ENCODE results near the gene CSGALNACT2. TPM values are rescaled to one million over a fixed set of nuclear protein-coding genes. Genes with fewer than 3 reads are reported as not detected.

The CSGALNACT2 gene
- total and polyA plus RNA-seq, 10 of the 15 experiments (the other 5 are each of a cell fraction or from before 2014, with no cell fraction given) = 2.5 to 12.6 (median 8.7) TPM

DNA sequence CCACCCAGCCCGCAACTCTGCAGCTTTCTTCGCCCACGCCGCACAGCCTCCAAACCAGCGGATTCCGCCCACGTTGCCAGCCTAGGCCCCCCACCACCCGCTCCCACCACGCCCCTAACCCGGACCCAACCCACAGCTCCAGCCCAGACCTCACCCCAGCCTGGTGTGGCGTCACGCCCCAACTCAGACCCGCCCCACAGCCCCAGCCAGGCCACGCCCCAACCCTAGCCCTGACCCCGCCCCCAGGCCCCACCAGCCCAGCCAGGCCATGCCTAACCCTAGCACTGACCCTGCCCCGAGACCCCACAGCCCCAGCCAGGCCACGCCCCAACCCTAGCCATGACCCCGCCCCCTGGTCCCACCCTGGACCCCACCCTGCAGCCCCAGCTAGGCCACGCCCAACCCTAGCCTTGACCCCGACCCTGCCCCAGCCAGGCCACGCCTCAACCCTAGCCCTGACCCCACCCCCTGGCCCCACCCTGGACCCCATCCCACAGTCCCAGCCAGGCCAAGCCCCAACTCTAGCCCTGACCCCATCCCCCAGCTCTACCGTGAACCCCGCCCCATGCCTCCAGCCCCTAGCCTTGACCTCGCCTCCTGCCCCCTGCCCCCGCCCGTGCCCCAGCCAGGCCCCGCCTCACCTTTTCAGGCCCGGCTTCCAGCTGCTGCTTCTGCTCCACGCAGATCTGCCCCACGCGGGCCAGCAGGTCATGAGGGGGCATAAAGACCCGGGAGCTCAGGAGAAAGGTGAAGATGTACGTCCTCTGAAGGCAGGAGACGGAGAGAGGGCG, 64.6 kb downstream of the CSGALNACT2 start:
- Histone ChIP-seq H3K36me3 (ENCODE audit: control insufficient read depth in 2 of 2, insufficient read depth in 2 of 2, low read length in 1 of 2) (no peaks in the 10 kb centered on the region), H3K4me1 (ENCODE audit: control insufficient read depth, insufficient read depth, low read length) (no peaks in the 10 kb centered on the region), H4K20me1 (ENCODE audit: control insufficient read depth, insufficient read depth) (peaks cover 2% of the 10 kb centered on the region; the same call in 1 of the 2 replicates), H3K9ac (ENCODE audit: control insufficient read depth, insufficient read depth, low read length) (no peak overlapping the region), H3K4me3 (peak overlapping the region; percentile 55), H3K79me2 (ENCODE audit: control insufficient read depth, insufficient read depth, low read length) (no peaks in the 10 kb centered on the region), H3K27ac (ENCODE audit: control insufficient read depth, insufficient read depth) (no peak overlapping the region), H3K4me2 (ENCODE audit: control insufficient read depth, insufficient read depth) (peak overlapping the region; percentile 89; the same call in 1 of the 2 replicates), H3K9me3 (replicated peaks; ENCODE audit: control insufficient read depth, insufficient read depth, low read length) (no peaks in the 10 kb centered on the region), H2AFZ (ENCODE audit: control insufficient read depth, low read depth, low read length) (peak overlapping the region; percentile 28), H3K27me3 (replicated peaks in 1 of 2; ENCODE audit: control insufficient read depth in 2 of 2, insufficient read depth in 2 of 2, low read length in 1 of 2) (no peaks in the 10 kb centered on the region)
- WGBS (ENCODE audit: insufficient coverage, insufficient replicate concordance, low lambda C conversion rate, missing lambda C conversion rate) = 35% methylated on average over 11 of the region's 35 CpGs
- ATAC-seq (peak; percentile 73), DNase-seq (ENCODE audit: low read depth, low spot score) (no peak), FAIRE-seq (no peak)
- ChIA-PET SMC1A (ENCODE audit: uncharacterized antibody, unreplicated experiment) (interaction anchor here (1.0 kb wide), 2 partner anchors 14 to 82 kb away, joined by 3 read pairs; no protein-coding TSS in a partner anchor), RAD21 (ENCODE audit: unreplicated experiment) (interaction anchor here (0.7 to 1.5 kb wide), 4 partner anchors 18 to 88 kb away, joined by 3 to 10 read pairs (median 3); partner anchors contain the start of gene CSGALNACT2), CTCF (interaction anchor here (0.9 to 5.9 kb wide), 17 partner anchors 8 to 255 kb away, joined by 3 to 60 read pairs (median 4); no protein-coding TSS in a partner anchor), POLR2A (no interaction called here)
- TF ChIP-seq EGR1 (IDR thresholded peaks at IDR 0.05; ENCODE audit: borderline replicate concordance in 1 of 2, low read depth in 2 of 2, low read length in 2 of 2) (peak in 1 of 2 experiments; percentile 51; a peak in 2 of 3 replicates), RAD51 (IDR thresholded peaks at IDR 0.05) (no peak), E4F1 (IDR thresholded peaks at IDR 0.05; ENCODE audit: borderline replicate concordance, partially characterized antibody) (no peak), ZNF207 (IDR thresholded peaks at IDR 0.05; ENCODE audit: borderline replicate concordance) (no peak), RUNX3 (IDR thresholded peaks at IDR 0.05; ENCODE audit: low read length) (no peak)
- TF ChIP-seq, protein P1, sequence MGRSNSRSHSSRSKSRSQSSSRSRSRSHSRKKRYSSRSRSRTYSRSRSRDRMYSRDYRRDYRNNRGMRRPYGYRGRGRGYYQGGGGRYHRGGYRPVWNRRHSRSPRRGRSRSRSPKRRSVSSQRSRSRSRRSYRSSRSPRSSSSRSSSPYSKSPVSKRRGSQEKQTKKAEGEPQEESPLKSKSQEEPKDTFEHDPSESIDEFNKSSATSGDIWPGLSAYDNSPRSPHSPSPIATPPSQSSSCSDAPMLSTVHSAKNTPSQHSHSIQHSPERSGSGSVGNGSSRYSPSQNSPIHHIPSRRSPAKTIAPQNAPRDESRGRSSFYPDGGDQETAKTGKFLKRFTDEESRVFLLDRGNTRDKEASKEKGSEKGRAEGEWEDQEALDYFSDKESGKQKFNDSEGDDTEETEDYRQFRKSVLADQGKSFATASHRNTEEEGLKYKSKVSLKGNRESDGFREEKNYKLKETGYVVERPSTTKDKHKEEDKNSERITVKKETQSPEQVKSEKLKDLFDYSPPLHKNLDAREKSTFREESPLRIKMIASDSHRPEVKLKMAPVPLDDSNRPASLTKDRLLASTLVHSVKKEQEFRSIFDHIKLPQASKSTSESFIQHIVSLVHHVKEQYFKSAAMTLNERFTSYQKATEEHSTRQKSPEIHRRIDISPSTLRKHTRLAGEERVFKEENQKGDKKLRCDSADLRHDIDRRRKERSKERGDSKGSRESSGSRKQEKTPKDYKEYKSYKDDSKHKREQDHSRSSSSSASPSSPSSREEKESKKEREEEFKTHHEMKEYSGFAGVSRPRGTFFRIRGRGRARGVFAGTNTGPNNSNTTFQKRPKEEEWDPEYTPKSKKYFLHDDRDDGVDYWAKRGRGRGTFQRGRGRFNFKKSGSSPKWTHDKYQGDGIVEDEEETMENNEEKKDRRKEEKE (IDR thresholded peaks at IDR 0.05) = no peak
- TF ChIP-seq, protein P2, sequence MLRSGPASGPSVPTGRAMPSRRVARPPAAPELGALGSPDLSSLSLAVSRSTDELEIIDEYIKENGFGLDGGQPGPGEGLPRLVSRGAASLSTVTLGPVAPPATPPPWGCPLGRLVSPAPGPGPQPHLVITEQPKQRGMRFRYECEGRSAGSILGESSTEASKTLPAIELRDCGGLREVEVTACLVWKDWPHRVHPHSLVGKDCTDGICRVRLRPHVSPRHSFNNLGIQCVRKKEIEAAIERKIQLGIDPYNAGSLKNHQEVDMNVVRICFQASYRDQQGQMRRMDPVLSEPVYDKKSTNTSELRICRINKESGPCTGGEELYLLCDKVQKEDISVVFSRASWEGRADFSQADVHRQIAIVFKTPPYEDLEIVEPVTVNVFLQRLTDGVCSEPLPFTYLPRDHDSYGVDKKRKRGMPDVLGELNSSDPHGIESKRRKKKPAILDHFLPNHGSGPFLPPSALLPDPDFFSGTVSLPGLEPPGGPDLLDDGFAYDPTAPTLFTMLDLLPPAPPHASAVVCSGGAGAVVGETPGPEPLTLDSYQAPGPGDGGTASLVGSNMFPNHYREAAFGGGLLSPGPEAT (IDR thresholded peaks at IDR 0.05; ENCODE audit: low read depth) = no peak
- intact Hi-C loops (cut with micrococcal nuclease; ENCODE audit: unreplicated experiment) = loop anchor here (5.0 to 10.0 kb wide), 2 partner anchors 142 to 259 kb away; no protein-coding TSS in a partner anchor
- no TSS peak for BruUV-seq (replicated peaks)
- in situ Hi-C loops (cut with MboI) = loop anchor here (10.0 to 25.0 kb wide), 2 partner anchors 159 to 262 kb away; partner anchors contain the start of gene FXYD4
